Measurements from ENCODE around the gene SLC43A1. TPM values are rescaled to one million over a fixed set of nuclear protein-coding genes. Genes with fewer than 3 reads are reported as not detected.

Gene SLC43A1
- total RNA-seq, 8 experiments from 2014 or later, result 0.32 to 13.7 (median 2.1) TPM

GRCh38 chr11:57474017-57474802 is 41.3 kb downstream of the SLC43A1 start:
- no peak overlapping the region for H3K4me3 ChIP-seq
- H3K4me1 ChIP-seq (replicated peaks in 1 of 2), result peaks cover 13 to 17% of the 10 kb centered on the region in 2 donors
- in situ Hi-C loops (cut with MboI; ENCODE audit: low pct_unique_long_range_greater_than_20kb in 2 of 9, low sequenced_read_pairs in 9 of 9, unreplicated experiment in 9 of 9), result loop anchor here in 1 of 9 experiments (25.0 kb wide), 1 partner anchor 137 kb away; the partner anchor contains the start of genes P2RX3 and SSRP1
- peak in 4 of 8 experiments; percentile 11 to 52 (median 30) for ATAC-seq (replicated peaks in 6 of 8)
- 37 to 100% (median 60%) methylated on average over 2 to 7 of the region's 9 CpGs; no CpG with 5 or more reads in 5 of the 10 experiments for WGBS, 10 experiments
- H3K27ac ChIP-seq, result no peak overlapping the region

- no peak overlapping the region for H3K4me3 ChIP-seq
- H3K27ac ChIP-seq, result no peak overlapping the region
- H3K4me1 ChIP-seq (replicated peaks in 1 of 2), result peaks cover 5 to 9% of the 10 kb centered on the region in 2 donors
- WGBS, 10 experiments, result 0 to 100% (median 80%) methylated on average over 1 to 2 of the region's 6 CpGs; no CpG with 5 or more reads in 5 of the 10 experiments
- ATAC-seq (replicated peaks in 6 of 8), result no peak
- in situ Hi-C loops (cut with MboI; ENCODE audit: low pct_unique_long_range_greater_than_20kb in 2 of 9, low sequenced_read_pairs in 9 of 9, unreplicated experiment in 9 of 9), result loop anchor here in 1 of 9 experiments (25.0 kb wide), 1 partner anchor 136 kb away; the partner anchor contains the start of genes P2RX3 and SSRP1
These were observed 42.1 kb downstream of the SLC43A1 start for GRCh38 chr11:57473285-57473841.

- 83 to 100% (median 100%) methylated on average over 1 to 3 of the region's 3 CpGs; no CpG with 5 or more reads in 5 of the 10 experiments for WGBS, 10 experiments
- in situ Hi-C loops (cut with MboI; ENCODE audit: low pct_unique_long_range_greater_than_20kb in 2 of 9, low sequenced_read_pairs in 9 of 9, unreplicated experiment in 9 of 9), result loop anchor here in 1 of 9 experiments (25.0 kb wide), 1 partner anchor 134 kb away; the partner anchor contains the start of genes P2RX3 and SSRP1
- no peak overlapping the region for H3K4me3 ChIP-seq
- H3K27ac ChIP-seq, result no peak overlapping the region
- peaks cover 5 to 9% of the 10 kb centered on the region in 2 donors for H3K4me1 ChIP-seq (replicated peaks in 1 of 2)
- ATAC-seq (replicated peaks in 6 of 8), result no peak
These were observed 44.0 kb downstream of the SLC43A1 start for GRCh38 chr11:57471496-57471895.

- Histone ChIP-seq H3K27ac (no peak overlapping the region), H3K4me3 (no peak overlapping the region), H3K4me1 (replicated peaks in 1 of 2) (peaks cover 9 to 10% of the 10 kb centered on the region in 2 donors)
- no peak for ATAC-seq (replicated peaks in 6 of 8)
- in situ Hi-C loops (cut with MboI; ENCODE audit: low pct_unique_long_range_greater_than_20kb in 2 of 9, low sequenced_read_pairs in 9 of 9, unreplicated experiment in 9 of 9), result loop anchor here in 1 of 9 experiments (25.0 kb wide), 1 partner anchor 132 kb away; the partner anchor contains the start of genes P2RX3 and SSRP1
- WGBS, 10 experiments, result 47 to 93% (median 78%) methylated on average over 1 to 5 of the region's 5 CpGs; no CpG with 5 or more reads in 2 of the 10 experiments
These were observed 46.2 kb downstream of the SLC43A1 start for GRCh38 chr11:57469268-57469667.

- Histone ChIP-seq H3K27ac (no peak overlapping the region), H3K4me1 (replicated peaks in 1 of 2) (peaks cover 13% of the 10 kb centered on the region in 2 donors), H3K4me3 (no peak overlapping the region)
- WGBS, 10 experiments, result 31 to 100% (median 70%) methylated on average over 1 to 4 of the region's 4 CpGs; no CpG with 5 or more reads in 2 of the 10 experiments
- in situ Hi-C loops (cut with MboI; ENCODE audit: low pct_unique_long_range_greater_than_20kb in 2 of 9, low sequenced_read_pairs in 9 of 9, unreplicated experiment in 9 of 9), result loop anchor here in 1 of 9 experiments (25.0 kb wide), 1 partner anchor 131 kb away; the partner anchor contains the start of genes P2RX3 and SSRP1
- ATAC-seq (replicated peaks in 6 of 8), result no peak
These were observed 47.2 kb downstream of the SLC43A1 start for GRCh38 chr11:57468276-57468675.

- Histone ChIP-seq H3K4me3 (no peak overlapping the region), H3K27ac (no peak overlapping the region), H3K4me1 (replicated peaks in 1 of 2) (peaks cover 19 to 20% of the 10 kb centered on the region in 2 donors)
- in situ Hi-C loops (cut with MboI; ENCODE audit: low pct_unique_long_range_greater_than_20kb in 2 of 9, low sequenced_read_pairs in 9 of 9, unreplicated experiment in 9 of 9), result loop anchor here in 1 of 9 experiments (25.0 kb wide), 1 partner anchor 130 kb away; the partner anchor contains the start of genes P2RX3 and SSRP1
- WGBS, 10 experiments, result 53 to 100% (median 95%) methylated on average over 1 to 8 of the region's 23 CpGs; no CpG with 5 or more reads in 6 of the 10 experiments
- no peak for ATAC-seq (replicated peaks in 6 of 8)
These were observed 47.9 kb downstream of the SLC43A1 start for GRCh38 chr11:57467508-57468157.

GRCh38 chr11:57466680-57467079 is 48.8 kb downstream of the SLC43A1 start:
- in situ Hi-C loops (cut with MboI; ENCODE audit: low pct_unique_long_range_greater_than_20kb in 2 of 9, low sequenced_read_pairs in 9 of 9, unreplicated experiment in 9 of 9), result loop anchor here in 1 of 9 experiments (25.0 kb wide), 1 partner anchor 129 kb away; the partner anchor contains the start of genes P2RX3 and SSRP1
- no peak for ATAC-seq (replicated peaks in 6 of 8)
- H3K4me3 ChIP-seq, result no peak overlapping the region
- WGBS, 10 experiments, result 0 to 79% (median 40%) methylated on average over 1 to 3 of the region's 4 CpGs; no CpG with 5 or more reads in 5 of the 10 experiments
- H3K4me1 ChIP-seq (replicated peaks in 1 of 2), result peaks cover 24 to 29% of the 10 kb centered on the region in 2 donors
- no peak overlapping the region for H3K27ac ChIP-seq

- Histone ChIP-seq H3K27ac (peak overlapping the region in 1 of 2 donors; percentile 77), H3K4me1 (replicated peaks in 1 of 2) (peaks cover 24 to 32% of the 10 kb centered on the region in 2 donors), H3K4me3 (no peak overlapping the region)
- in situ Hi-C loops (cut with MboI; ENCODE audit: low pct_unique_long_range_greater_than_20kb in 2 of 9, low sequenced_read_pairs in 9 of 9, unreplicated experiment in 9 of 9), result loop anchor here in 1 of 9 experiments (25.0 kb wide), 1 partner anchor 127 kb away; the partner anchor contains the start of genes P2RX3 and SSRP1
- ATAC-seq (replicated peaks in 6 of 8), result no peak
- WGBS, 10 experiments, result 63 to 100% (median 82%) methylated on average over 1 to 12 of the region's 30 CpGs; no CpG with 5 or more reads in 2 of the 10 experiments
These were observed 50.8 kb downstream of the SLC43A1 start for GRCh38 chr11:57464539-57465181.

- in situ Hi-C loops (cut with MboI; ENCODE audit: low pct_unique_long_range_greater_than_20kb in 2 of 9, low sequenced_read_pairs in 9 of 9, unreplicated experiment in 9 of 9), result loop anchor here in 1 of 9 experiments (25.0 kb wide), 1 partner anchor 127 kb away; the partner anchor contains the start of genes P2RX3 and SSRP1
- Histone ChIP-seq H3K4me1 (replicated peaks in 1 of 2) (peaks cover 32 to 34% of the 10 kb centered on the region in 2 donors), H3K4me3 (peak overlapping the region in 3 of 5 donors; percentile 0 to 16 (median 1)), H3K27ac (peak overlapping the region; percentile 61 to 77)
- WGBS, 10 experiments, result 37 to 100% (median 70%) methylated on average over 1 to 5 of the region's 14 CpGs; no CpG with 5 or more reads in 6 of the 10 experiments
- peak in 6 of 8 experiments; percentile 17 to 83 (median 76) for ATAC-seq (replicated peaks in 6 of 8)
These were observed 51.6 kb downstream of the SLC43A1 start for GRCh38 chr11:57463671-57464538.

- H3K4me3 ChIP-seq, result peak overlapping the region in 2 of 5 donors; percentile 73 to 90
- in situ Hi-C loops (cut with MboI; ENCODE audit: low pct_unique_long_range_greater_than_20kb in 2 of 9, low sequenced_read_pairs in 9 of 9, unreplicated experiment in 9 of 9), result loop anchor here in 1 of 9 experiments (25.0 kb wide), 1 partner anchor 125 kb away; the partner anchor contains the start of genes P2RX3 and SSRP1
- H3K27ac ChIP-seq, result no peak overlapping the region
- no peak for ATAC-seq (replicated peaks in 6 of 8)
- 17 to 100% (median 60%) methylated on average over 1 to 2 of the region's 3 CpGs; no CpG with 5 or more reads in 5 of the 10 experiments for WGBS, 10 experiments
- H3K4me1 ChIP-seq (replicated peaks in 1 of 2), result peaks cover 34% of the 10 kb centered on the region in 2 donors
These were observed 52.9 kb downstream of the SLC43A1 start for GRCh38 chr11:57462597-57462996.

All from motor neuron (in vitro differentiated cells).